CD4-positive, CD25-positive, alpha-beta regulatory T cell (primary cell): ENCODE data around the gene ALDH16A1. TPM values are rescaled to one million over a fixed set of nuclear protein-coding genes. Genes with fewer than 3 reads are reported as not detected.
A peak's percentile ranks its signal among the peaks of the same experiment; 100 is the strongest.
"Not testable (repeated sequence)": the region's sequence is repeated elsewhere in the genome, so short reads cannot be mapped to it uniquely, and the experiment has no call there.

Experiments used
- ATAC-seq, 2 donors: fragments of 150-1000 bp; cut with Tn5 transposase; one replicate each; pipeline ENCODE4 v1.10.0; 2021; ENCODE audit warnings: low read depth in 2 of 2, moderate number of reproducible peaks in 2 of 2, moderate library complexity in 1 of 2
- DNase-seq, 3 donors: peaks; one replicate each; pipeline versions ENCODE4 v3.0.0 to v3.0.0-alpha.2; 2012 to 2022; ENCODE audit warnings: mixed read lengths in 1 of 3
- H3K27ac ChIP-seq: one replicate; pipeline ENCODE4 v1.7.0; 2013; ENCODE audit warnings: mild to moderate bottlenecking, low read length; ENCODE audit not compliant: insufficient read depth, poor library complexity, severe bottlenecking
- H3K27me3 ChIP-seq: one replicate; pipeline ENCODE4 v1.7.0; 2013; ENCODE audit warnings: low read length; ENCODE audit not compliant: control insufficient read depth, insufficient read depth
- H3K36me3 ChIP-seq: one replicate; pipeline ENCODE4 v1.7.0; 2013; ENCODE audit warnings: mild to moderate bottlenecking, low read length, moderate library complexity; ENCODE audit not compliant: control insufficient read depth, insufficient read depth
- H3K4me1 ChIP-seq: 2 replicates; pipeline ENCODE4 v1.7.0; 2013; ENCODE audit warnings: mild to moderate bottlenecking, low read length; ENCODE audit not compliant: insufficient read depth, control insufficient read depth, poor library complexity, severe bottlenecking
- H3K4me3 ChIP-seq: one replicate; pipeline ENCODE4 v1.7.0; 2013; ENCODE audit warnings: low read depth, mild to moderate bottlenecking, low read length, moderate library complexity
- H3K9me3 ChIP-seq, 2 experiments: 1 replicate in 1 of 2; 2 replicates in 1 of 2; pipeline ENCODE4 v1.7.0; 2013; ENCODE audit warnings: low read length in 2 of 2, mild to moderate bottlenecking in 1 of 2, moderate library complexity in 1 of 2; ENCODE audit not compliant: control insufficient read depth in 2 of 2
- H3K27ac Mint-ChIP-seq, 3 donors: one replicate each; pipeline ENCODE4 v1.8.0; 2020 to 2022; ENCODE audit warnings: mild to moderate bottlenecking in 3 of 3, mixed read lengths in 3 of 3, moderate library complexity in 2 of 3
- H3K27me3 Mint-ChIP-seq: one replicate; pipeline ENCODE4 v1.8.0; 2022; ENCODE audit warnings: mild to moderate bottlenecking, mixed read lengths
- H3K36me3 Mint-ChIP-seq: one replicate; pipeline ENCODE4 v1.8.0; 2020; ENCODE audit warnings: mixed read lengths
- H3K4me1 Mint-ChIP-seq, 4 donors: one replicate each; pipeline ENCODE4 v1.8.0; 2020 to 2022; ENCODE audit warnings: mixed read lengths in 4 of 4, mild to moderate bottlenecking in 1 of 4
- H3K4me3 Mint-ChIP-seq, 4 donors: one replicate each; pipeline ENCODE4 v1.8.0; 2020 to 2022; ENCODE audit warnings: mild to moderate bottlenecking in 4 of 4, mixed read lengths in 4 of 4, moderate library complexity in 3 of 4
- H3K9me3 Mint-ChIP-seq, 7 donors: one replicate each; pipeline ENCODE4 v1.8.0; 2020 to 2022; ENCODE audit warnings: mixed read lengths in 7 of 7, mild to moderate bottlenecking in 3 of 7, moderate library complexity in 2 of 7
- polyA plus RNA-seq, 4 donors: library from polyadenylated mRNA; unstranded; fragments of 300-500 nt; fragmentation: Illumina TruSeq; gene quantifications; one replicate each; pipeline ENCODE4 v1.2.3, GENCODE V29; 2021
- total RNA-seq: library from RNA; stranded (reverse); gene quantifications from one replicate; pipeline ENCODE4 v1.2.3, GENCODE V29; 2022

The ALDH16A1 gene
- total and polyA plus RNA-seq, 5 donors from 2014 or later = 32.7 to 47.1 (median 42.2) TPM

GRCh38 chr19:49442354-49442753 is 10.7 kb upstream of the ALDH16A1 start:
- peaks cover 62% of the 10 kb centered on the region for H3K27me3 Mint-ChIP-seq
- no peaks in the 10 kb centered on the region for H3K9me3 ChIP-seq
- H3K4me3 Mint-ChIP-seq = peak overlapping the region; percentile 82 to 92 (median 86)
- H3K27ac Mint-ChIP-seq = peak overlapping the region in 2 of 3 donors; percentile 47 to 86
- peaks cover 0 to 53% (median 24%) of the 10 kb centered on the region in 4 donors for H3K4me1 Mint-ChIP-seq
- peaks cover 35% of the 10 kb centered on the region for H3K27me3 ChIP-seq
- peaks cover 31% of the 10 kb centered on the region for H3K4me1 ChIP-seq
- no peak overlapping the region for H3K27ac ChIP-seq
- H3K9me3 Mint-ChIP-seq = peaks cover 0 to 6% (median 0%) of the 10 kb centered on the region in 7 donors
- no peak overlapping the region for H3K4me3 ChIP-seq
- H3K36me3 Mint-ChIP-seq = peaks cover 4% of the 10 kb centered on the region
- peaks cover 14% of the 10 kb centered on the region for H3K36me3 ChIP-seq
- peak in 1 of 3 donors; percentile 28 for DNase-seq
- ATAC-seq = no peak

- Histone ChIP-seq H3K9me3 (no peaks in the 10 kb centered on the region), H3K27ac (no peak overlapping the region), H3K36me3 (peaks cover 16% of the 10 kb centered on the region), H3K27me3 (peaks cover 31% of the 10 kb centered on the region), H3K4me1 (peaks cover 32% of the 10 kb centered on the region), H3K4me3 (peak overlapping the region; percentile 41)
- H3K27me3 Mint-ChIP-seq = peaks cover 57% of the 10 kb centered on the region
- ATAC-seq (peak; percentile 5), DNase-seq (peak in 2 of 3 donors; percentile 49 to 51)
- H3K4me3 Mint-ChIP-seq = peak overlapping the region; percentile 82 to 96 (median 86)
- no peak overlapping the region for H3K27ac Mint-ChIP-seq
- H3K9me3 Mint-ChIP-seq = peaks cover 0 to 5% (median 0%) of the 10 kb centered on the region in 7 donors
- H3K4me1 Mint-ChIP-seq = peaks cover 0 to 53% (median 23%) of the 10 kb centered on the region in 4 donors
- peaks cover 4% of the 10 kb centered on the region for H3K36me3 Mint-ChIP-seq
Observed at GRCh38 chr19:49442771-49443365, 10.2 kb upstream of the ALDH16A1 start.

- Mint-ChIP-seq H3K27me3 (peaks cover 50% of the 10 kb centered on the region), H3K4me1 (peaks cover 0 to 55% (median 25%) of the 10 kb centered on the region in 4 donors), H3K27ac (peak overlapping the region; percentile 80 to 89 (median 85)), H3K9me3 (peaks cover 0 to 5% (median 0%) of the 10 kb centered on the region in 7 donors), H3K36me3 (peaks cover 8% of the 10 kb centered on the region), H3K4me3 (peak overlapping the region; percentile 82 to 96 (median 86))
- ATAC-seq (peak; percentile 91 to 92), DNase-seq (peak; percentile 87 to 96 (median 95))
- Histone ChIP-seq H3K27ac (peak overlapping the region; percentile 55), H3K27me3 (peaks cover 26% of the 10 kb centered on the region), H3K4me1 (peaks cover 39% of the 10 kb centered on the region), H3K4me3 (peak overlapping the region; percentile 41), H3K9me3 (no peaks in the 10 kb centered on the region), H3K36me3 (peaks cover 22% of the 10 kb centered on the region)
Observed at GRCh38 chr19:49443366-49444099, 9.5 kb upstream of the ALDH16A1 start.

GRCh38 chr19:49444100-49444700 is 8.8 kb upstream of the ALDH16A1 start:
- peaks cover 26% of the 10 kb centered on the region for H3K36me3 ChIP-seq
- H3K27ac ChIP-seq = peak overlapping the region; percentile 55
- Mint-ChIP-seq H3K27me3 (peaks cover 44% of the 10 kb centered on the region), H3K36me3 (peaks cover 11% of the 10 kb centered on the region), H3K4me1 (peaks cover 0 to 58% (median 26%) of the 10 kb centered on the region in 4 donors), H3K27ac (peak overlapping the region in 2 of 3 donors; percentile 3 to 80), H3K4me3 (peak overlapping the region; percentile 82 to 96 (median 86))
- not testable (repeated sequence) for ATAC-seq, DNase-seq, H3K4me3 ChIP-seq, H3K9me3 ChIP-seq, H3K9me3 Mint-ChIP-seq
- peaks cover 20% of the 10 kb centered on the region for H3K27me3 ChIP-seq
- H3K4me1 ChIP-seq = peaks cover 42% of the 10 kb centered on the region

- DNase-seq = no peak
- H3K9me3 Mint-ChIP-seq = peaks cover 0 to 1% (median 0%) of the 10 kb centered on the region in 7 donors
- H3K27ac ChIP-seq = no peak overlapping the region
- peaks cover 30% of the 10 kb centered on the region for H3K36me3 ChIP-seq
- H3K36me3 Mint-ChIP-seq = peaks cover 17% of the 10 kb centered on the region
- peaks cover 8% of the 10 kb centered on the region for H3K27me3 ChIP-seq
- no peaks in the 10 kb centered on the region for H3K9me3 ChIP-seq
- no peak for ATAC-seq
- peaks cover 49% of the 10 kb centered on the region for H3K4me1 ChIP-seq
- peak overlapping the region in 2 of 4 donors; percentile 82 to 89 for H3K4me3 Mint-ChIP-seq
- H3K27ac Mint-ChIP-seq = no peak overlapping the region
- peaks cover 0 to 66% (median 29%) of the 10 kb centered on the region in 4 donors for H3K4me1 Mint-ChIP-seq
- no peak overlapping the region for H3K4me3 ChIP-seq
- H3K27me3 Mint-ChIP-seq = peaks cover 26% of the 10 kb centered on the region
Observed at GRCh38 chr19:49445997-49446396, 7.0 kb upstream of the ALDH16A1 start.

GRCh38 chr19:49447485-49448431 is 5.3 kb upstream of the ALDH16A1 start:
- Mint-ChIP-seq H3K27ac (peak overlapping the region in 2 of 3 donors; percentile 69 to 82), H3K27me3 (peaks cover 13% of the 10 kb centered on the region), H3K4me1 (peaks cover 7 to 66% (median 28%) of the 10 kb centered on the region in 4 donors), H3K9me3 (no peaks in the 10 kb centered on the region), H3K4me3 (peak overlapping the region in 2 of 4 donors; percentile 24 to 82), H3K36me3 (peaks cover 23% of the 10 kb centered on the region)
- DNase-seq (no peak), ATAC-seq (no peak)
- peaks cover 41% of the 10 kb centered on the region for H3K4me1 ChIP-seq
- H3K36me3 ChIP-seq = peaks cover 30% of the 10 kb centered on the region
- no peak overlapping the region for H3K27ac ChIP-seq
- no peaks in the 10 kb centered on the region for H3K27me3 ChIP-seq
- H3K4me3 ChIP-seq = no peak overlapping the region
- H3K9me3 ChIP-seq = no peaks in the 10 kb centered on the region

GRCh38 chr19:49448432-49448786 is 4.6 kb upstream of the ALDH16A1 start:
- Histone ChIP-seq H3K9me3 (no peaks in the 10 kb centered on the region), H3K27me3 (no peaks in the 10 kb centered on the region), H3K4me1 (peaks cover 40% of the 10 kb centered on the region), H3K27ac (no peak overlapping the region), H3K4me3 (no peak overlapping the region), H3K36me3 (peaks cover 30% of the 10 kb centered on the region)
- Mint-ChIP-seq H3K9me3 (no peaks in the 10 kb centered on the region), H3K27ac (peak overlapping the region in 2 of 3 donors; percentile 32 to 69), H3K27me3 (peaks cover 6% of the 10 kb centered on the region), H3K36me3 (peaks cover 23% of the 10 kb centered on the region), H3K4me1 (peaks cover 7 to 67% (median 30%) of the 10 kb centered on the region in 4 donors), H3K4me3 (peak overlapping the region in 2 of 4 donors; percentile 54 to 62)
- DNase-seq = no peak
- no peak for ATAC-seq
